HG03159 (cell line): Measurements from ENCODE around the gene C17orf78.
"Not testable (repeated sequence)": the region's sequence is repeated elsewhere in the genome, so short reads cannot be mapped to it uniquely, and the experiment has no call there.

Experiments
- ATAC-seq: cut with Tn5 transposase; IDR thresholded peaks from one replicate; pipeline ENCODE4 v1.9.1; 2021; ENCODE audit warnings: mild to moderate bottlenecking, moderate library complexity; ENCODE audit not compliant: unreplicated experiment

The C17orf78 gene

DNA sequence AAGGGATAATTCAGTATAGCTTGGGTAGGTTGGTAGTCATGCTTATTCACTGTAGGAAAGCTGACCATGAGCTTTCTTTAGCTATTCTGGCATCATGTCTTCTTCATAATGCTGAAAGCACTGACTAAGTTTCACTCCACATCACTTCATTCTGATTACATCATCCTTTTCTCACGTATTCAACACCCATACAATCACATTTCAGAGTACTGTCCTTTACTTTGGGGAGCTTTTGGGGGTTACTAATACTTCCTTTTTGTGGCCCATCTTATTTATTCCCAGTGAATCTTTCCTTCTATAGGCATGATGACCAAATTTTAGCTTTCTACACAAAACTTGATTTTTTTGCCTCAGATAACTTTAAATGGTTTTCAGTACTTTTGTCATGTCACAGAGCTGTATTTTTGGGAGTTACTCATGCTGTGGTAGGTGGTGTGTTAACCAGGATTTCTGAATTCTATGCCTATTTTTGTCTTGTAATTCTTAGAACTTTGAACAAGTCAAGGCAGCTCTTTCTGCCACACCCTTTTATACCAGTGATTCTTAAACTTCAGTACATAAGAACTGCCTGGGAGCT lies 54.4 kb downstream of the C17orf78 start:
- no peak for ATAC-seq

DNA sequence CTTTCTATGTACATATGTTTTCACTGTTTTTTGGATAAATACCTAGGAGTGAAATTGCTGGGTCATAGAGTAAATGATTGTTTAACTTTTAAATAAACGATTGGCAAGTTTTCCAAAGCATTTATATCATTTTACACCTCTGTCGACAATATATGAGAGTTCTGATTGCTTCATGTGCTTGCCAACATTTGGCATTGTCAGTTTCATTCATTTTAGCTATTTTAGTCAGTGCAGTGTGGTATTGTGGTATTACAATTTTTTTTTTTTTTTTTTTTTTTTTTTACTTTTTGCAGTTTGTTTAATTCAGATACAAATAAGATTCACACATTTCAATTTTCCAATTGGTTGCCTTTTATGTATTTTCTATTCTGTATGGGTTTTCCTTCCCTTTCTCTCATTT lies 56.9 kb downstream of the C17orf78 start:
- ATAC-seq = no peak

DNA sequence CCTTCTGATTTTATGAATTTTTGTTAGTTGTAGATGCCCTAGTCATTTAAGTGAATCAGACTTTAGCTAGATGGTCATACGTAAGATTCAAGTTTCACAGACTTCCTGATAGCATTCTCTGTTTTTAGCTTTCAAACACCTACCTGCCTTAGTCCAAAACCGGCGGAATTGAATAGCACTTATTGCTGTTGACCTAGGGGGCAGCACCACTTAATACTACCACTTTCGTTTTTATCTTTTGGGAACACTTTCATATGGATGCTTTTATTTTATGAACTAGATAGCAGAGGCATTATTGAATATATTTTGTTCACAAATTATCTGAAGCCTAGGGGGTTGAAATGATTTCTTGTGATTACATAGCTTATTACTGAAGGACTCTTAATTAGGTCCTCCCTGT lies 62.4 kb downstream of the C17orf78 start:
- ATAC-seq = no peak

DNA sequence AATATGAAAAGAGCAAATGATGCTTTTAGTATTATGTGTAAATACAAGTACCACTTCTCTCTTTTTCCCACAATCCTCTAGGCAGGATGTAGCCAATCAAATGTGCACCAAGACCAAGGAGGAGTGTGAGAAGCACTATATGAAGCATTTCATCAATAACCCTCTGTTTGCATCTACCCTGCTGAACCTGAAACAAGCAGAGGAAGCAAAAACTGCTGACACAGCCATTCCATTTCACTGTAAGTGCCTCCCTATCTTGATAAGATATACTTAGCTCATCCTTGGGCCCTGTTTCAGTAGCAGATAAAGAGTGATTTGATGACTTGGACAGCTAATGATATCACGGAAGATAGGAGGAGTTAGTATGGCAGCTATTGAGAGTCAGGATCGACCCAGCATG lies 64.6 kb downstream of the C17orf78 start:
- ATAC-seq = no peak

DNA sequence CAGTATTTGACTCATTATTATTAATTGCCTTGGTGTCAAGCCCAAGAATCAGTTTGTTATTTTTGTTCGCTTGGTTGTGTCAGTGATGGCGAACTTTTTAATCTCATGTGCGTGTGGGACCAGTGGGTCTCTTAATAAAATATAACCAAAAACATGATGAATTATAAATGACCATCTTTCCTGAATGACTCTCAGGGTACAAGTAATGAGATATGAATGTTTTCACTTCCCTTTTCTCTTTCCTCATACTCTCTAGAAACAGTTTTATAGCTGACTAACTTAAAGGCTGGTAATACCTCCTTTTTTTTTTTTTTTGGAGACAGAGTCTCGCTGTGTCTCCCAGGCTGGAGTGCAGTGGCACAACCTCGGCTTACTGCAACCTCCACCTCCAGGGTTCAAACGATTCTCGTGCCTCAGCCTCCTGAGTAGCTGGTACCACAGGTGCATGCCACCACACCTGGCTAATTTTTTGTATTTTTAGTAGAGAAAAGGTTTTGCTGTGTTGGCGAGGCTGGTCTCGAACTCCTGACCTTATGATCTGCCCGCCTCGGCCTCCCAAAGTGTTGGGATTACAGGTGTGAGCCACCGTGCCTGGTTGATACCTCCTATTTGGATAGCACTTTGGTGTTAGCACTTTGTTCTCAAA lies 65.7 kb downstream of the C17orf78 start:
- ATAC-seq = not testable (repeated sequence)
